Renal cortex interstitium (tissue), 11 donors: ENCODE measurements around the gene ADAM11. TPM values are rescaled to one million over a fixed set of nuclear protein-coding genes. Genes with fewer than 3 reads are reported as not detected.
A peak's percentile ranks its signal among the peaks of the same experiment; 100 is the strongest.
"Not testable (repeated sequence)": the region's sequence is repeated elsewhere in the genome, so short reads cannot be mapped to it uniquely, and the experiment has no call there.

Source experiments
- DNase-seq, 11 donors: peaks; one replicate each; pipeline ENCODE4 v3.0.0-alpha.2; 2013; ENCODE audit warnings: low read depth in 9 of 11, low spot score in 4 of 11; ENCODE audit errors: extremely low read depth in 1 of 11
- polyA plus RNA-seq, 3 donors: library from polyadenylated mRNA; unstranded; fragments of 120-200 nt; gene quantifications; one replicate each; pipeline ENCODE4 v1.2.1, GENCODE V29; 2013; ENCODE audit not compliant: insufficient read length in 3 of 3

ADAM11 gene
- polyA plus RNA-seq, 3 donors = 1.9 to 3.2 (median 2.9) TPM

DNA sequence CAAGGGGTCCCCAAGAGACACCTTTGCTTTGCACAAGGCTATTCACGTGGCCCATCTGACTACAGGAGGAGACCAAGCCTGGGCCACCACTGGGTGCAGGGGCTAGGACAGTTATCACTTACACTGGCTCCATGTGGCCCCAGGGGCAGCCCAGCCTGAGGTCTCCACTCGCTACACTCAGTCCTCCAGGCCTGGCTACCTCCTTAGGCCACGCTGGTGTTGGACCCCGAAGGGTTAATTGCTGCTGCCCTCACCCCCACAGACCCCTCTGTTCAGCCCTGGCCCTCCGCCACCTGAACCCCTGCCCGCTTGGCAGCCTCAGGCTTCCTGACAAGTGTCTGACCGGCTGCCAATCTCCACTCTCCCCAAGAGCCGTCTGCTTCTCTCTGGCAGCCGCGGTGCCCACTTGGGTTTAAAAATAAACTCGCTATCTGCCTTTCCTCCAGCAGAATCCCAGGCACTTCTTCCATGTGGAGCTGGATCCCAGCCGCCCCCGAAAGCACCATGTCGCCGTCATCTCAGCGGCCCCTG lies 27.8 kb downstream of the ADAM11 start:
- DNase-seq = no peak

DNA sequence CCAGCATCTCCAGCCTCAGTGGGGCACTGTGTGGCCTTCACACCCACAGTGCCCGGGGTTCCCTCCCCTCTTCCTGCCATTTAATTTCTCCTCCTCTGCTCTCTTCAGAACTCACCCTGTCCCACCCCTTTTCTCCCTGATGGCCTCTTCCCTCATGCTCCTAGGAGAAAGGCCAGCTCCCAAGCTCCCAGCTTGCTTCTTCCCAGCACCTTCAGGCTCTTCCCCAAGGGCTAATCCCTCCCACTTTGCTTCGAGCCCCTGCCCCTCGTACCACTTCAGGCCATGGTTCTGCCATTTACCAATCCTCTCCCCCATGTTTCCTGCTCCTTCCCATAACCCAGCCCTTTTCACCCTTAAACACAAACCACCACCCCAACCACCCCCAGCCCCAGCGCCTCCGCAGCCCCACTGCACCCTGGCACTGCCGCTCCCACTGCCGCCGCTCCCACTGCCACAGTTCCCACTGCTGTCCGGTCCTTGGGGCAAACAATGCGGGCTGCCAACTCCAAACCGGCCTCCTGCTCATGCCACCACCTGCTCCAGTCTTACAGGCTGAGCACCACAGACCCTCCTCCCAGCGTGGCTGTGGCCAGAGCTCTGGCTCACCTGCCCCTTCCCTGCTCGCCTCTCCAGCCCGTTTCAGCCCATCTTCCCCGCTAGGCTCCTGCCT lies 28.6 kb downstream of the ADAM11 start:
- no peak for DNase-seq

DNA sequence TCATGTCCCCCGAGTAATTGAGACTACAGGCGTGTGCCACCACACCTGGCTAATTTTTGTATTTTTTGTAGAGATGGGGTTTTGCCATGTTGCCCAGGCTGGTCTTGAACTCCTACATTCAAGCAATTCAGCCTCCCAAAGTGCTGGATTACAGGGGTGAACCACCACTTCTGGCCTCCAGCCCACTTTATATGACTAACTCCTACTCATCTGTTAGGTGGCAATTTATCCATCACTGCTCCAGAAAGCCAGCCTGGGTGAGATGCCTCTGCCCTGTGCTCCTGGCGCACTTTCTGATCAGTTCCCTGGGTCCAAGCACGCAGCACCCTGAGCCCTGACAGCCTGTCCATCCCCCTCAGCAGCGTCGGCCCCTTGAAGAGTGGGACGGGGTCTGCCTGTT lies 29.4 kb downstream of the ADAM11 start:
- DNase-seq = no peak

DNA sequence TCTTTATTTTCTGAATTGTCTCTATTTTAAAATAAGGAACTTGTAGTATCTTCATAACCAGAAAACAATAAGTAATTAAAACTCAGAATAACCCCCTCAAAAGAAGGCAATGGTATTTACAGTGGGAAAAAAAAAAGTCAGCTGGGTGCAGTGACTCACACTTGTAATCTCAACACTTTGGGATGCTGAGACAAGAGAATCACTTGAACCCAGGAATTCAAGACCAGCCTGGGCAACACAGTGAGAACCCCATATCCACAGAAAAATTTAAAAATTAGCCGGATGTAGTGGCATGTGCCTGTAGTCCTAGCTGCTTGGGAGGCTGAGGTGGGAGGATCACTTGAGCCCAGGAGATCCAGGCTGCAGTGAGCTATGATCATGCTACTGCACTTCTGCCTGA lies 33.5 kb downstream of the ADAM11 start:
- DNase-seq = no peak

DNA sequence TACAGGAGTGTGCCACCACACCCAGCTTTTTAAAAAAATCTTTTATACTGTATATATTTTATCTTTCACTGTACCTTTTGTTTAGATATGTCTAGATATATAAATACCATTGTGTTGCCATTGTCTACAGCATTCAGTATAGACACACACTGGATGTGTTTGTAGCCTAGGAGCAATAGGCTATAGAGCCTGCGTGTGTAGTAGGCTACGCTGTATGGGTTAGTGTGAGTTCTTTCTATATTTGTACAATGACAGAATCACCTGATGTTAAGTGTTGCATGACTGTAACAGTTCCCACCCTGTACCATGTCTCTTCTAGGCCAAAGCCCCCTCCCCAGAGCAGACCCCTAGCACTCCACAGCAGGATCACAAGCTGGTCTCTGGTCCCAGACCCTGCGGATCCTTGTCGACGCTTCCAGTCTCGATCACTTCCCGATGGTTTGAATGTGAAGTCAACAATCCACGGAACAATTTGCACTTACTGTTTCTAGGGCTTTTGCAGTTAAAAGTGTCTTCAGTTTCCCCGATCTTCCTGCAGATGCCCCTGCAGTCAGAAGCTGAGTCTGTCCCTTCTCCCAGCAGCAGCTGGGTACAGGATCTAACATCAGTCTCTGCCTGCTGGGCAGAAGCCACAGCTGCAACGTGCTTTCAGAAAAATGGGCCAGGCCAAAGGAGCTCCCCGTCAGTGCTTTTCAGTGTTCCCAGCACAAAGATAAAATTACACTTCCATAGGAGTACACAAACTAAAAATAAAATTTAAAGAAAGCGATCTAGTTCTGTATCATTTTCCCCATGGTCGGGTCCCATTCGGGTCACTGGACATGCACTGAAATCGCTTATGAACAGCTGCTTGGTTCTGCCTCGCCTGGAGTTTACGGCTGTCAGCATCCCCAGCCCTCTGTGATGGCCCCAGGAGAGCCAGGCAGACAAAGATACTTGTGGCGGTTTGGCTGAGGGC lies 35.4 kb downstream of the ADAM11 start:
- no peak for DNase-seq

DNA sequence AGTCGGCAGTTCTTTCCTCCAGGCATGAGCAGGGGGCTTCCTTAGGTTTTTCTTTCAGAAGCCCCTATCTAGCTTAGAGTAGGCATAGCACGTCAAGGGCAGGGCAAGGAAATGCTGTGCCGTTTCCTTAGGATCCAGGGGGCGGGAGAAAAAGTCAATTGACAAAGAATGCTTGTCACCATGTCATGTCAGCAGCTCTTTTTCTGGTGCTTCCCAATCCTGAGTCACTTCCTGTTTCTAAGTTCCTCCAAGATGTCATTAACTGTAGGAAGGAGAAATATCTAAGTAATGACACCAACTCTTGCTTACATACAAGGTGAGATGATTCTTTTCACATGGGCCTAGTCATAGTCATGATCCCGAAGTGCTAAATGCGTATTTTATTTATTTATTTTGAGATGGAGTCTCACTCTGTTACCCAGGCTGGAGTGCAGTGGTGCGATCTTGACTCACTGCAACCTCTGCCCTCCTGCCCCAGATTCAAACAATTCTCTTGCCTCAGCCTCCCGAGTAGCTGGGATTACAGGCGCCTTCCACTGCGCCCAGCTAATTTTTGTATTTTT lies 36.1 kb downstream of the ADAM11 start:
- DNase-seq = no peak

DNA sequence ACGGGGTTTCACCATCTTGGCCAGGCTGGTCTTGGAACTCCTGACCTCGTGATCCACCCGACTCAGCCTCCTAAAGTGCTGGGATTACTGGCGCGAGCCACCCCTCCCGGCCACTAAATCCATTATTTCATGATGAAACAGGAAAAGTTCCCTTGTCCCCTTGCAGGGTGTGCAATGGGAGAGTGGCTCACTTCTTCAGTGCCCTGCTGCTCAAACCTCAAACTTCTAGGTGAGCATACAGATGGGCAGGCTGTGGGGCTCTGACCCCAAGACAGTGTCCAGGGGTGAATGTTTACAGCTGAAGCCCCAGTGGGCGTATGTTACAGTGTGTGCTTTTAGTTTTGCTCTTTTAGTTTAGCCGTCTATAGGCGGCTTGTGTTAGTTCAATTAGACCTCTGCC lies 36.6 kb downstream of the ADAM11 start:
- no peak for DNase-seq

DNA sequence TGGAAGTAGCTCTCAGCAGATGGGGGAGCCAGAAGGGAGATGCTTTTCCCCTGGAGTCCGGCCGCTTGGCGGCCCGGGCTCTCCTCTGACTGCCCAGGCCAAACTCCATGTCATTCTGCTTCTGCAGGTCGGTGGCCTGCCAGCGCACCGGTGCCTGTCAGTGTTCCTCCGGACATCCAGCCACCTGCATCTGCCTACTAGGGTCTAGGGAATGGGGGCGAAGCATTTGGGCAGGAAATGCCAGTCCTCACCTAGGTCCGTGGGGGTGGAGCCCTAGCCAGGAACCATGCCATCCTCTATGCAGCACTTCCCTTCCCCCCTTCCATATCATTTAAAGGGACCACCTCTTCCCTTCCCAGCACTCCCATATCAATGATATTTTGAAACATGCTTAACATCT lies 37.1 kb downstream of the ADAM11 start:
- DNase-seq = no peak

DNA sequence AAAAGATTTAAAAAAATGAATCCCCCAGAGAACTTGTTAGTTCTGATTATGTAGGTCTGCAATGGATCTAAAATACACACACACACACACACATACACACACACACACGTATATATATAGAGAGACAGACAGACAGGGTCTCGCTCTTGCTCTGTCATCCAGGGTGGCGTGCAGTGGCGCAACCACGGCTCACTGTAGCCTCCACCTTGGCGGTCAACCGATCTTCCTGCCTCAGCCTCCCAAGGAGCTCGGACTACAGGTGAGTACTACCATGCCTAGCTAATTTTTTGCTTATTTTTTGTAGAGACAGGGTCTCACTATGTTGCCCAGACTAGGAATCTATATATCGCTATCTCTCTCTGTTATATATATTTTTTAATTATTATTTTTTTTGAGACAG lies 37.9 kb downstream of the ADAM11 start:
- DNase-seq = no peak

DNA sequence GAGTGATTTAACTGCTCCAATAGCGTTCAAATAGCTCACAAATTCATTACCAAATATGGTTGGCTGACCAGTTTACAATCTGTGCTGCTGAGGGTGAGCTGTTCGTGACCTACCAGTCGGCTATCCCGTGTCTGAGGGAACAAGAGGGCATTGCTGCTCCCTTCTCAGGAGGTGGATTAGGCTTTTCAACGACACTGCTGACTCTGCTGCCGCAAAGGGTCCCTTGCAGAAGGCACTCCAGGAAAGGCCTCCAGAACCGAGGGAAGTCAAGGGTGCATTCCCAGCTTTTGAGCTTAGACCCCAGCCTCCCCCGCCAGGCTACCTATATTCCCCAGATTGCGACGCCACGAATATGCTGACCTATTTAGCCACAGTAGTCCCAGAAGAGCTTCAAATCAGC lies 39.0 kb downstream of the ADAM11 start:
- no peak for DNase-seq

DNA sequence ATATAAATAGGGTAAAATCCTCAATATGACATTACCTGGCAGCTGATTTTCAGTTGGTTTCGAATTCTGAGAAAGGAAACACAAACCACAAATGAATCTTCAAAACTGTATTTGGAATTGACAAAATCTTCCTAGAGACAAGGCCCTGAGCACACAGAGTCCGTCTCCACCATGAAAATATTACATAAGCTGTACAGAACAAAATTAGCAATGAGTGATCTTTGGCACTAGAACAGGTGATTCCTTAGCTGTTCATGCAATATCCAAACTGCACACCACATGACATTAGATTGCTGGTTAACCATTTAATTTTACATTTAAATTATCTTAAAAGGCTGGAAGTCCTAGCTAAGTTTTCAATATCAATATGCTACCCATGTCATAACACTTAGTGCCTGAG lies 39.6 kb downstream of the ADAM11 start:
- DNase-seq = no peak

DNA sequence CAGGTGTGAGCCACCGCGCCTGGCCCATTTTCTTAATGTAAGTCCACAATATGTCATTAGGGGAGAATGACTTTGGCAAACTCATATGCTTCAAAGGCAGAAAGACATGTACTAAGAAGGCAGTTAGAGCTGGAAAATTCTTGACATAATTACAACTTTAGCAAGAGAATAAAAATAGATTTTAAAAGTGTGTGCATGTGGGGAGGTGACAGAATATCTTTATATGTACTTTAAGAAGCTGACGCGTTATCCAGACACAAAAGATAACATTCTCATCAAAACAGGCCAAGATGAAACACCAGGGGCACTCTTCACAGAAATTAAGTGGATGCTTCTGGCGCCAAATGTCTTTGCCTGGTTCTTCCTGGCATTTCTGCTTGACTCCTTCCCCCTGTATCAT lies 43.1 kb downstream of the ADAM11 start:
- no peak for DNase-seq

DNA sequence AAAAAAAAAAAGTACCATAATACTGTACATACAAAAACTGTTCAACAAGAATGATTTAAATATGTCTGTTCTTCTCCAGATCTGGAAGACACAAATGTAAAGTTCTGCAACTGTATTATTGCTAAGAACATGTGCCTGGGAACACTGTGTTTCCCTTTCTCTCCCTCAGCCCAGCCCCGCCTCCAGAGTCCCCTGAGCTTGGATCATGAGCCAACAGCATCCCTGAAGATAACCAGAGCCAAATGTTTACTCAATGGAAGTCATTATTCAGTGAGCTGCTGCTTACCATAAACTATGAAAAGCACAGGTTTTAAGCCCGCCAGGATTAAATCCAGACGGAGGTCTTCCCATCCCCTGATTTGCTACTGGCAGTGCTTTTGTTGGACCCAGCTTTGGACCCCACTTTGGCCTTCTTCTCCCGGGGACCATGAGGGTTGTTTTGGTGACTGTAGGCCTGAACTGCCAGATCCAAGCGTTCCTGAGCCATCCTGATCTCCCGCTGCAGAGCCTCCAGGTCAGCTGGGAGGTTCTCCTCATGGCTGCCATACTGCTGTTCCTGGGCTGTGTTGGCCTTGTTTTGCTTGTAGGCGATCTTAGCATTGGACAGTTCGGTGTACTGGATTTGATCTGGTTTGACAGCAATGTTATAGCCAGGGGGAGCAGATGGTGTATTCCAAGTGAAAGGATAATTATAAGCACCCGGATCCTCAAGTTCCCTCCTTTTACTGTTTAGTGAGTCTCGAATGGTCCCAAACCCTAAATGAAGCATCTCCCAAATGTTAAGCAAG lies 45.7 kb downstream of the ADAM11 start:
- no peak for DNase-seq

DNA sequence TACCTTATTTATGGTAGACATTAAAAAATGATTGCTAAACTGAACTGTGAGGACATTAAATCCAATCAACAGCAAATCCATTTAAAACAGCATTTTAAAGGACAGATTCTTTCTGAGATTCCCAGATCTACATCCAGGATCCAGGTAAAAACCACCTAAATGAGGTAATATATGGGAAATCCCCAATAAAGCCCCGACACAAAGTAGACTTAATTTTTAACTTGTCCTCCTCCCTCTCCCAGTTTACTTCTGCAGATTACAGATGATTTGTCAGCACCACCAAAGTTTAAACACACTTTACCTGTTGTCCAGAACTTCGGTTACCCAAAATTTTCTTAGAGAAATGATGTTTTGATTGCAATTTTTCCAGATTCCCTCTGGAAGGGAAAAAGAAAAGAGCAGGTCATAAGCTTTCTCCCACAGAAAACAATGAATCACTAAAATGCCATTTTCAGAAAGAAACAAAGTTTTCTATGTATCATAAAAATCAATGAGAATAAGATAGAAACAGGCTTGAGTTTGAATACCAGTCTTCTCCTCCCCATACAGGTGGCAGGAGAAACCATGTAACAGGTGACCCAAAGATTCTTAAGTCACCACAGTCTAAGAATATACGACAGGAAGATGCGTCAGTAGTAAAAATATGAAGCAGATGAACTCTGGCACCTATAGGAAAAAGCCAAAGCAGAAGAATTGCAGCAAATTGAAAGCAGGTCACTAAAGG lies 48.5 kb downstream of the ADAM11 start:
- DNase-seq = no peak

DNA sequence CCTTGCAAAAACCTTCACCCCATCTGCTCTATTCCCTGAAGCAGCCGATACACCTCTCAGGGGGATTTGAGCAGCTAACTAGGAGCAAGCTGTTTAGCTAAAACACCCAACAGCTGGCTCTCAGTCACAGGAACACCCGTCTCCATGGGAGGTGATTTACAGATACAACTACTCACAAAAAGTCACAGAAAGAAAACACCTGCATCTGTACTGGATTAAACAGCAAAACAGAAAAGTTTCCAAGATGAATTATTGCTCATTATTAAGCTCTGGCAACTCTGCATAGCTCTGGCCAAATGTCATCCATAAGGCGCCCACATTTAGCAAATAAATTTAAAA lies 49.0 kb downstream of the ADAM11 start:
- DNase-seq = peak in 2 of 11 donors; percentile 22 to 23

DNA sequence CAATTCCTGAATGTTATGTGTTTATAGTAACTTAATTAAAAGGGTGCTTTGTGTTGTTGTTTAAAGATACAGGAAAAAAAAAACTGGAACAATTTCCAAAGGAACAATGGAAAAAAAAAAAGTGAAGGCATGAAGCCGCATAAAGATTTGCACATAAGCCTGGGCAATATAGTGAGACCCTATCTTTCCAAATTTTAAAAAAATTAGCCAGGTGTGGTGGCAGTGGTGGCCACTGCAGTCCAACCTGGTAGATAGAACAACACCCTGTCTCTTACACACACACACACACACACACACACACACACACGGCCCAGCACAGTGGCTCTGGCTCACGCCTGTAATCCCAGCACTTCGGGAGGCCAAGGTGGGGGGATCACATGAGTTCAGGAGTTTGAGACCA lies 49.4 kb downstream of the ADAM11 start:
- DNase-seq = no peak

DNA sequence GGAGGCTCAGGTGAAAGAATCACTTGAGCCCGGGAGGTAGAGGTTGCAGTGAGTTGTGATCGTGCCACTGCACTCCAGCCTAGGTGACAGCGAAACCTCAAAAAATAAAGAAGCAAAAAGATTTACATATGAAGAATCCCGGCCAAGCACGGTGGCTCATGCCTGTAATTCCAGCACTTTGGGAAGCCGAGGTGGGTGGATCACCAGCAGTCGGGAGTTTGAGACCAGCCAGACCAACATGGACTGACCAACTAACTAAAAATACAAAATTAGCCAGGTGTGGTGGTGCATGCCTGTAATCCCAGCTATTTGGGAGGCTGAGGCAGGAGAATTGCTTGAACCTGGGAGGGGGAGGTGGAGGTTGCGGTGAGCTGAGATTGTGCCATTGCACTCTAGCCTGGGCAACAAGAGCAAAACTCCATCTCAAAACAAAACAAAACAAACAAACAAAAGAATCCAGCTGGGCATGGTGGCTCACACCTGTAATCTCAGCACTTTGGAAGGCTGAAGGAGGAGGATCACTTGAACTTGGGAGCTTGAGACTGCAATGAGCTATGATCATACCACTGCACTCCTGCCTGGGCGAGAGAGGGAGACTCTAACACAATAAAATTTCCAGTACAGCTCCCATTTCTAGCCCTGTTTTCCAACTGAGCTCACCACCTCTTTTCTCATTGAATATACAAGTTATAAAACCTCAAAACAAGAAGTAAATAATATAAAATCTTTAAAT lies 50.0 kb downstream of the ADAM11 start:
- not testable (repeated sequence) for DNase-seq

DNA sequence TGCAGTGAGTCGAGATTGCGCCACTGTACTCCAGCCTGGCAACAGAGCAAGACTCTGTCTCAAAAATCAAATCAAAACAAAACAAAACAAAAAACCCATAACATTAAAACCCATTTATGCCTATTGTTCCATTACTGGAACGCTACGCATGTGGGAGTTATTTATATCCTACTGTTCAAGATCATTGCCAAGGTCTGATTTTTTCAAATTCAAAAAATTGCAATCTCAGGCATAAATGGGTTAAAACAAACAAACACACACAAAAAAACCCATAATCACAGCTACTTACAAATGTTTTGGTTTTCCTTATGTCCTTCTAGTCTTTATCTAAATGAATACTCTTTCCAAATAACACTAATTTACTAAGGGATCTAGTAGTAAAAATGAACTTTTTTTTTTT lies 53.5 kb downstream of the ADAM11 start:
- DNase-seq = no peak
